ENCODE data around the gene SMAD6. TPM values are rescaled to one million over a fixed set of nuclear protein-coding genes. Genes with fewer than 3 reads are reported as not detected.

SMAD6 gene
- total RNA-seq, 4 donors from 2014 or later = 2.9 to 7.0 (median 6.9) TPM

DNA sequence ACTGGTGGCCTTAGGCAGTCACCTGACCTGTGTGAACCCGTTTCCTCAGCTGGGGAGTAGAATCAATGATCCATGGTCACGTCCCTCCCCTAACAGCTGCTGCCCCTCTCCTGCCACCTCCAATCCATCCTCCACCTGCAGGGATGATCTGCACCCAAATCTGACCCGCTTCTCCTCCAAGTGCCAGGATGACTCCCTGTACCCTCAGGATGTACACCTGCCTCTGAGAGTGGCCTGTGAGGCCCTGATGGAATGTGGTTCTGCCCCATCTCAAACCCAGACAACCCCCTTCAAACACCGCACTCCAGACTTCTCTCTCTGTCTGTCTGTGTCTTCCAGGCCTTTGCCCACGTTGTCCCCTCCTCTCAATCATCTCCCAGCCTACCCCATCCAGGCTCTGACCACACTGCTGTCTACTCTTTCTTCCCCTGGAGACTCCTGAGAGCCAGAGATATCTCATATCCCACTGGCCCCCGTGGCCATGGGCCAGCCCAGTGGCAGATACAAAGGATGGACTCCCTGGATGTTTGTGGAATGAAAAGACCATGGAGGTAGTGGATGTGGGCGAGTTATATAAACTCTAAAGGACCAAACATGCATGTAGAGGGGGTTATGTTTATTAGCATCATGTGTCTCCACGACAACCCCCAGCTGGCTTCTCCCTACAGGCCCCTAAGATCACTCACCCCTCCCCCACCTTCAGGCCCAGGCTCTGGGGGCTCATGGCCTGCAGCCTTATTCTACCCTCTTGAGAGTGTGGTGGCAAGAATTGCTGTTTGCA lies 84.9 kb downstream of the SMAD6 start:
- 89% methylated on average over 8 of the region's 8 CpGs for WGBS
- TF ChIP-seq EP300 (IDR thresholded peaks at IDR 0.05) (no peak), POLR2A (IDR thresholded peaks at IDR 0.05) (no peak), POLR2AphosphoS5 (IDR thresholded peaks at IDR 0.05) (no peak)
- TF ChIP-seq, protein P1, sequence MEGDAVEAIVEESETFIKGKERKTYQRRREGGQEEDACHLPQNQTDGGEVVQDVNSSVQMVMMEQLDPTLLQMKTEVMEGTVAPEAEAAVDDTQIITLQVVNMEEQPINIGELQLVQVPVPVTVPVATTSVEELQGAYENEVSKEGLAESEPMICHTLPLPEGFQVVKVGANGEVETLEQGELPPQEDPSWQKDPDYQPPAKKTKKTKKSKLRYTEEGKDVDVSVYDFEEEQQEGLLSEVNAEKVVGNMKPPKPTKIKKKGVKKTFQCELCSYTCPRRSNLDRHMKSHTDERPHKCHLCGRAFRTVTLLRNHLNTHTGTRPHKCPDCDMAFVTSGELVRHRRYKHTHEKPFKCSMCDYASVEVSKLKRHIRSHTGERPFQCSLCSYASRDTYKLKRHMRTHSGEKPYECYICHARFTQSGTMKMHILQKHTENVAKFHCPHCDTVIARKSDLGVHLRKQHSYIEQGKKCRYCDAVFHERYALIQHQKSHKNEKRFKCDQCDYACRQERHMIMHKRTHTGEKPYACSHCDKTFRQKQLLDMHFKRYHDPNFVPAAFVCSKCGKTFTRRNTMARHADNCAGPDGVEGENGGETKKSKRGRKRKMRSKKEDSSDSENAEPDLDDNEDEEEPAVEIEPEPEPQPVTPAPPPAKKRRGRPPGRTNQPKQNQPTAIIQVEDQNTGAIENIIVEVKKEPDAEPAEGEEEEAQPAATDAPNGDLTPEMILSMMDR (IDR thresholded peaks at IDR 0.05) = no peak
- Histone ChIP-seq H3K4me3 (no peak overlapping the region), H3K27ac (no peak overlapping the region), H3K27me3 (no peaks in the 10 kb centered on the region), H3K4me1 (no peaks in the 10 kb centered on the region), H3K36me3 (no peaks in the 10 kb centered on the region), H3K9me3 (no peaks in the 10 kb centered on the region)
- DNase-seq (ENCODE audit: low spot score in 2 of 2) = peak in 1 of 2 donors; percentile 27

DNA sequence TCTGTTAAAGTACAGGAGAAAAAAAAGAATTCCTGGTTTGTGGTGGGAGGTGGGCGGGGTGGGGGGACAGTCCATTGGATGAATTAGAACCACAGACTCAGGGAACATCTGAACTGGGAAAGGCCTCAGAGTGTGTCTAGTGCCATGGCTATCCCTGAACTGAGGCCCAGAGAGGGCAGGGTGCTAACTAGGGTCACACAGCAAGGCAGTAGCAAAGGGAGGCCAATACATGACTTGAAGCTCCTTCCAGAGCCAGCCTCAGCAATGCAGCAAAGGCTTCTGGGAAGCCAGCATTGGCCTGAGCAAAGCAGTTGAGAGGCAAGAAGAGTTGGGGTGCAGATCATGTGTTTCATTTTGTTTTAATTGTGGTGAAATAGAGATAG lies 85.4 kb downstream of the SMAD6 start:
- TF ChIP-seq, protein P1 (IDR thresholded peaks at IDR 0.05) = no peak
- TF ChIP-seq POLR2A (IDR thresholded peaks at IDR 0.05) (no peak), POLR2AphosphoS5 (IDR thresholded peaks at IDR 0.05) (no peak), EP300 (IDR thresholded peaks at IDR 0.05) (no peak)
- no peaks in the 10 kb centered on the region for H3K27me3 ChIP-seq
- no peak overlapping the region for H3K27ac ChIP-seq
- no peaks in the 10 kb centered on the region for H3K9me3 ChIP-seq
- no peak overlapping the region for H3K4me3 ChIP-seq
- WGBS = 94% methylated on average over 1 of the region's 1 CpG
- H3K36me3 ChIP-seq = no peaks in the 10 kb centered on the region
- peak in 1 of 2 donors; percentile 26 for DNase-seq (ENCODE audit: low spot score in 2 of 2)
- H3K4me1 ChIP-seq = no peaks in the 10 kb centered on the region

DNA sequence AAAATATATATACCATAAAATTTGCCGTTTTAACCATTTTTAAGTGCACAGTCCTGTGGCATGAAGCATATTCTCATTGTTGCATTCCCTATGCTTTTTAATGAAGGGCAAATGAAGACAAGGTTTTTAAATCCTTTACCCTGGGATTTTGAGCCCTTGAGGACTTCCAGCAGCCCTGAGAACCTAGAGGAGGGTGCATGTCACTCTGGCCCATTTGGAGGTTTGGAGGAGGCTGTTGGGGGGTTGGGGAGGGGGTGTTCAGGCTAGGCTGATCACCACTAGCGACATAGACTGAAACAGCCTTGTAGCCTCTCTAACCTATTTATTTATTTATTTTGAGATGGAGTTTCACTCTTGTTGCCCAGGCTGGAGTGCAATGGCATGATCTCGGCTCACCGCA lies 86.0 kb downstream of the SMAD6 start:
- Histone ChIP-seq H3K9me3 (no peaks in the 10 kb centered on the region), H3K36me3 (no peaks in the 10 kb centered on the region), H3K4me1 (no peaks in the 10 kb centered on the region), H3K27me3 (no peaks in the 10 kb centered on the region), H3K27ac (no peak overlapping the region), H3K4me3 (no peak overlapping the region)
- peak in 1 of 2 donors; percentile 17 for DNase-seq (ENCODE audit: low spot score in 2 of 2)
- 95% methylated on average over 4 of the region's 4 CpGs for WGBS
- TF ChIP-seq POLR2A (IDR thresholded peaks at IDR 0.05) (no peak), POLR2AphosphoS5 (IDR thresholded peaks at IDR 0.05) (no peak), EP300 (IDR thresholded peaks at IDR 0.05) (no peak)
- TF ChIP-seq, protein P1 (IDR thresholded peaks at IDR 0.05) = no peak

DNA sequence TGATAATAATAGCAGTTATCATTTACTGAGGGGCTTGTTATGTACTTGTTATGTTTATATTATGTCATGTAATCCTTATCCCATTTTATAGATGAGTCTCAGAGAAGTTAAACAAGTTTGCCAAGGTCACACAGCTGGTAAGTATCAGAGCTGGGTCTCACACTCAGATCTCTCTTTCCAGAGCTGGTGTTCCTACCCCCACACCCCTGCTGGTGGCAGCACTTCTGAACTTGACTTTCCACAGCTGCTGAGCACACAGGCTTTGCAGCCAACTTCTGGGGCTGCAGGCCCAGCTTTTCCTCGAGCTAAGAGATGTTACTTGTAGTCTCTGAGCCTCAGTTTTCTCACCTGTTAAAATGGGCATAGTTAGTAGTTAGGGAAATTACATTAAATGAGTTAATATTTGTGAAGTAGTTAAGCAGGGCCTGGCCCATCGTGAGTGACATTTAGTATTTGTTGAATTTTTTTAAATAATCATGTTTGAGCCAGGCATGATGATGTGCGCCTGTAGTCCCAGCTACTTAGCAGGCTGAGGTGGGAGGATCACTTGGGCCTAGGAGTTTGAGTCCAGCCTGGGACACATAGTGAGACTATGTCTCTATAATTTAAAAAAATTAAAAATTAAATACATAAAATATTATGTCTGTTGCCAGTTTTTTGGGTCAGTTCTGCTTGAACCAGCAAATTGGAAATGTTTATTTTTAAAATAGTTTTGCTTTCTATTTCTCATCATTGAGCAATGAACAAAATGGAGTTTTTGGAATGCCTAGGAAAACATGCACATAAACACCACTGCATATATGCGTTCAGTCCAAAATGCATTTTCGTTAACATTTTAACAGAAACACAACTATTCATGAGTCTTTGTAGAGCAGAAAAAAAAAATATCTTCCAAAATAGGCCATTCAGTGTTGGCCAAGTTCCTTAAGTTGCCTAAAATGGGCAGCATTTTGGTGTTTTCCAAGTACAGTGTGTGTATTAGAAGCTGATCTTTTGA lies 87.3 kb downstream of the SMAD6 start:
- H3K27ac ChIP-seq = no peak overlapping the region
- no peaks in the 10 kb centered on the region for H3K9me3 ChIP-seq
- peak in 1 of 2 donors; percentile 56 for DNase-seq (ENCODE audit: low spot score in 2 of 2)
- H3K36me3 ChIP-seq = no peaks in the 10 kb centered on the region
- H3K4me1 ChIP-seq = no peaks in the 10 kb centered on the region
- WGBS = 72% methylated on average over 5 of the region's 5 CpGs
- no peaks in the 10 kb centered on the region for H3K27me3 ChIP-seq
- no peak for TF ChIP-seq POLR2AphosphoS5 (IDR thresholded peaks at IDR 0.05)
- no peak for TF ChIP-seq EP300 (IDR thresholded peaks at IDR 0.05)
- TF ChIP-seq POLR2A (IDR thresholded peaks at IDR 0.05) = no peak
- TF ChIP-seq, protein P1 (IDR thresholded peaks at IDR 0.05) = peak in 1 of 2 donors; percentile 10
- no peak overlapping the region for H3K4me3 ChIP-seq

DNA sequence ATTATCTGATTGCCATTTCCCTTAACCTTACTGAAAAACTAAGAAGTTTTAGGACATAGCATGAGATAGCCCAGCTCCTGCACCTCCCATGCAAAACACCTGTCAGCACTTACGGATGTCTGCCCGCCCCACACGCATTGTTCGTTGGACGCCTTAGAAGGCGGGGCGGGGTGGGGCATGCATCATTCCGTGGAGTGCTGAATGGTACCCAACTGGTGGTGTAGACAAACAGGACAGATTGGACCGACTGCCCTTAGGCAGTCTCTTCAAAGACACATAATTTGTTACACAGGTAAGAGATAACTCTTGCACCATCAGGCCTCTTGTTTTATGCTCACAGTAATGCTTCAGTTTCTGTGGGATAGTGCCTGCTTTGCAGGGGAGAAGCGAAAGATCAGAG lies 93.8 kb downstream of the SMAD6 start:
- Histone ChIP-seq H3K36me3 (no peaks in the 10 kb centered on the region), H3K4me3 (no peak overlapping the region), H3K27me3 (no peaks in the 10 kb centered on the region), H3K4me1 (peaks cover 7% of the 10 kb centered on the region), H3K9me3 (no peaks in the 10 kb centered on the region), H3K27ac (no peak overlapping the region)
- TF ChIP-seq POLR2AphosphoS5 (IDR thresholded peaks at IDR 0.05) (no peak), EP300 (IDR thresholded peaks at IDR 0.05) (no peak), POLR2A (IDR thresholded peaks at IDR 0.05) (no peak)
- TF ChIP-seq, protein P1 (IDR thresholded peaks at IDR 0.05) = no peak
- WGBS = 58% methylated on average over 10 of the region's 10 CpGs
- DNase-seq (ENCODE audit: low spot score in 2 of 2) = peak in 1 of 2 donors; percentile 32
